HG02642 (cell line): ENCODE results near the gene RXRA.

Experiments used
- ATAC-seq: cut with Tn5 transposase; IDR thresholded peaks from one replicate; pipeline ENCODE4 v1.9.1; 2021; ENCODE audit warnings: mild to moderate bottlenecking; ENCODE audit not compliant: unreplicated experiment, poor library complexity

RXRA gene

DNA sequence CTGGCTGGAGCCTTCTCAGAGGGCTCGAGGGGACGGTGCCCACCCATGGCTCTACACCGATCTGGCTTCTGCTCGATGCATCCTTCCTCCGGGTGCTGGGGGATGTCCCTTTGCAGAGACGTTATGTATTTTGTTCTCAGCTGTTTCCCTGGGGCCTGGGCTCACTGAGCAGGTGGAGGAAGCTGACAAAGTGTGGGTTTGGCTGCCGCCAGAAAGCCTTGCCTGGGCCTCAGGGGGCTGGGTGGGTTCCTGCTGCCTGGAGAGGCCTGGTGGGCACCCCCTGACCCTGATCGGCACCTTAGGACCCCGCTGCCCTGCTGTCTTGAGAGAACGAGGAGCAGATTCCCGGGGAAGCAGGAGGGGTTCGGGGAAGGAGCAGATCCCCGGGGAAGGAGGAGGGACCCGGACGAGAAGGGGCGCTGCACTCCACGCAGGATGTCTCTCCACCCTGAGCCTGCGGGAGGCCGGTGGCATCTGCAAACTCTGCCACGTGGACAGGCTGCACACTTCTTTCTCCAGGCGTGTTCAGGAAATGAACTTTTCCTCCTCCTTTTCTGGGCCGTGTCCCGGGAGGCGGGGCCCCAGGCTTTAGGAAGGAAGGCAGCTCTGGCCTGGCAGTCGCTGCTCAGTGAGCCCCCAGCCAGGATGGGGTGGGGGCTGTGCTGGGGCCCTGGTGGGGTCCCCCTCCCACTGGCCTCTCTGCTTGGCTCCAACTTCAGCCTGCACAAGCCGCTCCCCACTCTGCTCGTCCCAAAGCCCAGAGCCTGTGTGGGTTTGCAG lies 148.9 kb downstream of the RXRA start:
- no peak for ATAC-seq

DNA sequence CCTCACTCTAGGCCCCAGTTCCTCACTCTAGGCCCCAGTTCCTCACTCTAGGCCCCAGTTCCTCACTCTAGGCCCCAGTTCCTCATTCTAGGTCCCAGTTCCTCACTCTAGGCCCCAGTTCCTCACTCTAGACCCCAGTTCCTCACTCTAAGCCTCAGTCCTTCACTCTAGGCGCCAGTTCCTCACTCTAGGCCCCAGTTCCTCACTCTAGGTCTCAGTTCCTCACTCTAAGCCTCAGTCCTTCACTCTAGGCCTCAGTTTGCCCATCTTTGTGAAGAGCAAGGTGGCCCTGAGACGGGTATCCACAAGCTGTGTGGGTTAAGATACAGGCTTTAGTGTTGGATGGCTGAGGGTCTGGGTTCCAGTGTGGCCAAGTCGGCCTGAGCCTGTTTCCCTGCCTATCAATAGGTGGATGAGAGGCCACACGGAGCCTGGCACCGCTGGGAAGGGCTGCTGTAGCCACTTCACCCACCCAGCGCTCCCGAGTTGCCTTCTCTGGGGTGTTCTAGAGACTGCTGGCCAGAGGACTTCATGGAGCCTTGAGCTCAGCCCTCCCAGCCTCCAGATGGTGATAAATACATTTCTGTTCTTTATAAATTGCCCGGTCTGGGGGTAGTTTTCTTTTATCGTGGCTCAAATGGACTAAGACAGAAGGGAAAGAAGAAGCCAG lies 150.2 kb downstream of the RXRA start:
- ATAC-seq = no peak

DNA sequence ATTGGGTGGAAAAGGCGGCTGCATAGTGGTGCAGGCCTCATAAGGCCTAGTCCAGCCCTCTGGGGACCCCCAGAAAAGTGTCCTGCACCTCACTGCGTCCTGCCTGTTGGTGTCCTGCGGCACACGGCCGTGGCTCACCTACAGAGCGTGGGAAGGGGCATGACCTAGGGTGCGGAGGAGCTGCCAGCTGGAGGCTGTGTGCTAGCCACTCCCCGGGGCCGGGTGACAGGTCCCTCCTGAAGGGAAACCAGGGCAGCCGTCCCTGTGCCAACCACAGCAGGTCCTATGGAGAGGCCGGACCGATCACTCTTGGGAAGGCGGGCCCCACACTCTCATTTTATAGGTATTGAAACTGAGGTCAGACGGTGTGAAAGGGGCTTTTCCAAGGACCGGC lies 150.7 kb downstream of the RXRA start:
- ATAC-seq = no peak

DNA sequence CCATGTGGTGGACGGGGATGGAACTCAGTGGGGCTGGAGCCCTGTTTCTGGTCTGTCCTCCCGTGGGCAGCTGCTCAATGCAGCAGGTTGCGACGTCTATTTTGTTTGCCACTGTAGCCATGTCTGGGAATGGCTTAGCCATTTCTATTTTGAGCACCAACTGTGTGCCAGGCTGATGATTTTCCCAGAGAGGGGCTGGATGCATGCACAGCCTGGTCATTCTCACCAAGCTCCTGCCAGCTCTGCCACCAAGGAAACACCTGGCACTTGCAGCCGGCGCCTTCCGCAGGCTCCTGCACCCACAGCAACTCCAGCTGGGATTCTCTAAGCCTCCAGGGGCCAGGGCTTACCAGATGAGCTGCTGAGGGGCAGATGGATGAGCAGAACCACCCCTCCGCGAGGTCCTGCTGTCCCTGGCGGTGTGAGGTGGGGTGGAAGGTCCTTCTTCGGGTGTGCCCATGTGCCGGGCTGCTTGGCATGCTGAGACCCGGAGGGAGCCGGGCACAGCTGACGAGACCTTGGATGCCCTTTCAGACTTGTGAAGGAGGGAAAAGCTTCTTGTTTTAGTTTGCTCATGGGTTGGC lies 151.2 kb downstream of the RXRA start:
- ATAC-seq = no peak

DNA sequence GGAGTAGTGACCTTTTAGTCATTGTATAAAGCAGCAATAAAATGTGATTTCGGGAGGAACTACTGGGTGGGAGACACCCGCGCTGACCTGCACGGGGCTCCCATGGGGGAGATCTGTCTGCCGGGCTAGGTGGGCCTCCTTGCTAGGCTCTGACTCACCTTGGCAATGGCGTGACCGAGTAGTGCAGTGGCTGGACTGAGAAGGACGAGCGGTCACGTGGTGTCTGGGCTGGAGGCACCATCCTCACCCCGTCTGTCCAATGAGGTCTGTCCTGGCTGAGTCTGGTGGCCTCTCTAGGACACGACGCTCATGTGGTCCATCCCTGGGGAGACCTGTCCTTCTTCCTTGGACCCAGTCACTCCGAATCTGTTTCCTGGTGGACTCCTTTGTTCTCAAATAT lies 151.7 kb downstream of the RXRA start:
- no peak for ATAC-seq

DNA sequence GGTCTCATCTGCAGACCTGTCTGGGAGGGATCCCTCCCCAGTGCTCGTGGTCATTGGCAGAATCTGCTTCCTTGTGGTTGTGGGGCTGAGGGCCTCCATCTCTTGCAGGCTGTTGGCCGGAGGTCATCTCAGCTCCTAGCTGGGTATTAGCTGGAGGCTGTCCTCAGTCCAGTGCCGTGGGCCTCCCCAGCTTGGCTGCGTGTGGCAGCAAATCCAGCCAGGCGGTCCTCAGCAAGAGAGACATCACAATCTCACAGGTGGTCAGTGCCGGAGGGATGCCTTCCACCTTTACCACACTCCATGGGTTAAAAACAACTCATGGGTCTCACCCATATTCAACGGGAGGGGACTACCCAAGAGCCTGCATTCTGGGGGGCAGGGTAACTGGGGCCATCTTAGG lies 155.5 kb downstream of the RXRA start:
- no peak for ATAC-seq

DNA sequence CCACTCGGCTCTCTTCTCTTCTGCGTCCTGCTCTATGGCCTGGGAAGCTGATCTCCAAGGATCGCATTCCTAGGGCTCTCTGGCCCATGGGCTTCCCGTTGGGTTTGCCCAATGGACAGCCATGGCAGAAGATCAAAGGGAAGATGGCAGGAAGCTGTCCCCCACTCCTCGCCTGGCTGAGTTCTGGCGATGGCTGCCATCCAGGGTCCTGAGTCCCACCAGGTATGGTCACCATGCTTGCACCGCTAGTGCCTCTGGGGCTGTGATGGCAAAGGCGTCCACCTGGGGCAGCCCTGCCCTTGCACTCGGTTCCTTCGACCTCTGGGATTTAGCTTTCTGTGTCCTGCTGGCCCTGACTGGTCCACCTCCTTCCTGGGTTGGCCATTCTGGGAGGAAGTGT lies 156.0 kb downstream of the RXRA start:
- no peak for ATAC-seq

DNA sequence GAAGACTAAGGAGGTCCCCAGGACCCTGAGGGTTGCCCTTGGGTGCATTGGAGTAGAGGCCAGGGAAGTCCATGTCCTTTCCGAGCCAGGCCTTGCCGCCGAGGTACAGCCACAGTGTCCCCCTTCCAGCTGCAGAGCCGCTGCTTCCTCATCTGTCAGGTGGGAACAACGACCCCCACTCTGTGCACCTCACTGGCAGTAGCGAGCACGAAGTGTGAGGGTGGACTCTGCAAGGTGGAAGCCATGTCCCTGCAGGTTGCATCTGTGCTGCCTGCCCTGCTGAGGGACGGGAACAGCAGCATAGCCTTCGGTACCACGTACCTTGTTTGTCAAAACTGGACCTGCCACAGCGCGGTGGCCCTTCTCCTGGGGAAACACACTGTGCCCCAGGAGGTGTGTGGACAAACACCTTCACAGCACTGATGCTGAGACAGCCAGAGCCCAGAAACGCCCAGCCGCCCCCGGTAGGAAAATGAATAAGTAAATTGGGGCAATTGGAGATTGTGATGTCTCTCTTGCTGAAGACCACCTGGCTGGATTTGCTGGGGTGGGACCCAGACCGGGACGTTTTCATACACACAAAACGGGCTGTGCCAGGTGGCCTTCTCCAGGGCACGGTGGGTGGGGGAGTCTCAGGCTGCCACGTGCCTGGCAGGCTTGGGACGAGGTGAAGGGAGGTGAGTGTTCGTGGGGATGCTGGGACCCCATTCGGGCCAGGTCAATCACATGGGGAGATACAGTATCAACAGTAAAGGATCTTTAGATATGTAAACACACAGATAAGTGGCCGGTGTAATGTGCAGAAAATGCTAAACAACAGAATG lies 157.3 kb downstream of the RXRA start:
- no peak for ATAC-seq

DNA sequence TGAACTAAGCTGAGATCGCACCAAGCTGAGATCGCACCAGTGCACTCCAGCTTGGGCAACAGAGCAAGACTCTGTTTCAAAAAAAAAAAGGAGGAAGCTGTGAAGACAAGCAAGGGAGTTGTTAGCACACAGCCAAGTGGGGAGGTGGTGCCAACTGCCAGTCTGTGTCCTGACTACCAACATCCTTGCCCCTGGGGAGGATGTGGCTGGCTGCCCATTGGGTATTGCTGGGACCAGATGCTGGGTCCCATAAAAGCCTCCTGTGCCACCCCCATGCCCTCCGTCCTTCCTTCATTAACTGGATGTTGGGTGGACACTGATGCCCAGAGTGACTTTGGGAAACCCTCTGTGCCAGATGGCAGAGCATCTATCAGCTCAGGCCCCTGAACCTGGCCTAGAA lies 158.2 kb downstream of the RXRA start:
- no peak for ATAC-seq

DNA sequence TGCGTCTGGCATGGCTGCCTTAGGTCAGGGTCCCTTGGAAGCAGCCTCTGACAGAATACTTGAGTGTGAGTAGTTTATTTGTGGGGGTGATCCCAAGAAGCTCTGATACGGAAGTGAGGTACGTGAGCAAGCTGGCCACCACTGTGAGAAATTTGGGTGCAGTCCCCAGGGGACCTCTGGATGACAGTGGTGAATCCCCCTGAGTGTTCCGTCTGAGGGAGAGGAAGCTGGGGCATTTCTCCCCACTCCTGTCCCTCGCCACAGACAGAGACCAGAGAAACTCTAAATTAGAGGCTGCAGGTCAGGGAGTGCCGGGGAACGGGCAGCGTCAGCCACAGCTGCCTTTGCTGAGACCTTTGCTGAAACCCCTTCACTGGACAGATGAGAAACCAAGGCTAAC lies 159.4 kb downstream of the RXRA start:
- no peak for ATAC-seq

DNA sequence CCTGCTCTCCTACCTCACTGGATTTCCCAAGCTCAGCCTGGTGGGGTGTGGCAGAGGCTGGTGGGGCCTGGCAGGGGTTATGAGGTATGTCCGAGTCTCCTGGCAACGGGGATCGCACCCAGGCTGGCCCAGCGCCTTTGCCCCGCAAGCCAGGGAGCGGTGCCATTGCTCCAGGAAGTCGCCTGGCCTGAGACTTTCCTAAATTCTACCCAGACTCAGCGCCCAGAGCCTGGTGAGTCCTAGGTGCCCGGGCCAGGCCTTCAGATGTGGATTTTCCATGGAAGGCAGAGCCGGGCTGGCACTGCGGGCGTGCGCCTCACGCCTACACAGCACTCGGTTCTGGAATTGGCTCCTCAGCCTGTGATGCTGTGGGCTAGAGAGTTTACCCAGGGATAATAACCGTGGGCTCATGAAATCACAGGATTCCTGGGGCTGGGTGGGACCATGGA lies 159.9 kb downstream of the RXRA start:
- ATAC-seq = no peak

DNA sequence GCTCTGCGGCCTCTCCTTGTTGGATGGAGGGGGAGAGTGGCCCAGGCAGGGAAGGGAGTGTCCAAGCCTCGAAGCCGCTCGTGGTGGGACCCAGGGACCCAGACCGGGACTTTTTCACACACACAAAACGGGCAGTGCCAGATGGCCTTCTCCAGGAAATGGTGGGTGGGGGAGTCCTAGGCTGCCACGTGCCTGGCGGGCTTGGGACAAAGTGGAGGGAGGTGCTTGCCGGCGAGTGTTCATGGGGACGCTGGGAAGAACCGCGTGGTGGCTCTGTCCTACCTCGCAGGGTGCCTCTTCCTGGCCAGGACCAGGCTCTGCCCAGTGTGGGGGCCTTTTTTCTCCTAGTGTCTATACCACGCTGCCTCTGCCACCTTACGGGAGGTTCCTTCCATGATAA lies 160.3 kb downstream of the RXRA start:
- ATAC-seq = no peak
